GM19023 (cell line): Measurements from ENCODE around the gene PSMB7.

Source experiments
- ATAC-seq: cut with Tn5 transposase; IDR thresholded peaks from one replicate; pipeline ENCODE4 v1.9.1; 2021; ENCODE audit warnings: mild to moderate bottlenecking, moderate library complexity; ENCODE audit not compliant: unreplicated experiment

Gene PSMB7

GRCh38 chr9:124385623-124386022 is 29.6 kb downstream of the PSMB7 start:
- no peak for ATAC-seq

GRCh38 chr9:124384846-124385245 is 30.4 kb downstream of the PSMB7 start:
- no peak for ATAC-seq

GRCh38 chr9:124384210-124384609 is 31.0 kb downstream of the PSMB7 start:
- ATAC-seq = no peak

GRCh38 chr9:124381170-124381945 is 33.9 kb downstream of the PSMB7 start:
- ATAC-seq = no peak

- ATAC-seq = no peak
Observed at GRCh38 chr9:124377551-124378406, 37.5 kb downstream of the PSMB7 start.

- ATAC-seq = no peak
Observed at GRCh38 chr9:124376329-124376728, 38.9 kb downstream of the PSMB7 start.

- no peak for ATAC-seq
Observed at GRCh38 chr9:124375726-124376125, 39.5 kb downstream of the PSMB7 start.

GRCh38 chr9:124373851-124374250 is 41.4 kb downstream of the PSMB7 start:
- ATAC-seq = no peak

GRCh38 chr9:124373386-124373785 is 41.9 kb downstream of the PSMB7 start:
- no peak for ATAC-seq

- no peak for ATAC-seq
Observed at GRCh38 chr9:124372038-124372437, 43.2 kb downstream of the PSMB7 start.

GRCh38 chr9:124370896-124371582 is 44.2 kb downstream of the PSMB7 start:
- no peak for ATAC-seq

- ATAC-seq = no peak
Observed at GRCh38 chr9:124369231-124369797, 45.9 kb downstream of the PSMB7 start.

GRCh38 chr9:124368692-124369091 is 46.5 kb downstream of the PSMB7 start:
- no peak for ATAC-seq

GRCh38 chr9:124366476-124367220 is 48.6 kb downstream of the PSMB7 start:
- no peak for ATAC-seq

GRCh38 chr9:124365036-124365435 is 50.2 kb downstream of the PSMB7 start:
- no peak for ATAC-seq

GRCh38 chr9:124364141-124364540 is 51.1 kb downstream of the PSMB7 start:
- ATAC-seq = no peak

GRCh38 chr9:124363326-124364096 is 51.7 kb downstream of the PSMB7 start:
- ATAC-seq = no peak

GRCh38 chr9:124361128-124361527 is 54.1 kb downstream of the PSMB7 start:
- no peak for ATAC-seq

GRCh38 chr9:124359855-124360678 is 55.2 kb downstream of the PSMB7 start:
- no peak for ATAC-seq
